ENCODE measurements around the gene MYH6.
"Not testable (repeated sequence)": the region's sequence is repeated elsewhere in the genome, so short reads cannot be mapped to it uniquely, and the experiment has no call there.

Gene MYH6

DNA sequence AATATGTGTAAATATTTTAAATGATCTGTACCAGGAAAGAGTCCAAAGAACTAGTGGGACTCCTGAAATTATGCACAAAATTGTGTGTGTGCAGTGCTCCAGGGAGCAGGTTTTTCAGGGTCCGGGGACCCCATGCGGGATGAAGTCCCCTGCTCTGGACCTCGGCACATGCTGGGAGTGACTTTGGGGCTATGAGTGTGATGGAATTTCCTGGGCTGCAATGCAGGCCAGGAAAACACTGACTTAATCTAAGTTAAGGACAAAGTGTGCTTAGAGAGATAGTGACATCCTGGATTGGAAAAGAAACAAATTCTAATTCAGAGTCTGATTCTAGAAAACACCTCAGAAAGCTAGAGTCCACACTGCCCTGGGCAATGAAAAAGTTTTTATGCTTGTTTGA, 6.2 kb upstream of the MYH6 start:
- no peak for DNase-seq

DNA sequence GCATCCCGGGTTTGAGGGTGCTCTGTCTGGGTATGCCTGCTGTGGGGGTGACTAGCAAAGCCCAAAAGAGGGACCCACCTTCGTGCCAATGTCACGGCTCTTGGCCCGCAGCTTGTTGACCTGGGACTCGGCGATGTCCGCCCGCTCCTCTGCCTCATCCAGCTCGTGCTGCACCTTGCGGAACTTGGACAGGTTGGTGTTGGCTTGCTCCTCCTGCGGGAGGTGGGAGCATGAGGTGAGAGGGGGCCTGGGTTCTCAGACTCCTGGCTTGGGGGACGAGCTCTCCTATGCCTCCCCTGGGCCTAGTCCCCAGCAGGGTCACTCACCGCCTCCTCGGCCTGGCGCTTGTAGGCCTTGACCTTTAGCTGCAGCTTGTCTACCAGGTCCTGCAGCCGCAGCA, 5.6 kb upstream of the MYH6 start:
- no peak for DNase-seq

DNA sequence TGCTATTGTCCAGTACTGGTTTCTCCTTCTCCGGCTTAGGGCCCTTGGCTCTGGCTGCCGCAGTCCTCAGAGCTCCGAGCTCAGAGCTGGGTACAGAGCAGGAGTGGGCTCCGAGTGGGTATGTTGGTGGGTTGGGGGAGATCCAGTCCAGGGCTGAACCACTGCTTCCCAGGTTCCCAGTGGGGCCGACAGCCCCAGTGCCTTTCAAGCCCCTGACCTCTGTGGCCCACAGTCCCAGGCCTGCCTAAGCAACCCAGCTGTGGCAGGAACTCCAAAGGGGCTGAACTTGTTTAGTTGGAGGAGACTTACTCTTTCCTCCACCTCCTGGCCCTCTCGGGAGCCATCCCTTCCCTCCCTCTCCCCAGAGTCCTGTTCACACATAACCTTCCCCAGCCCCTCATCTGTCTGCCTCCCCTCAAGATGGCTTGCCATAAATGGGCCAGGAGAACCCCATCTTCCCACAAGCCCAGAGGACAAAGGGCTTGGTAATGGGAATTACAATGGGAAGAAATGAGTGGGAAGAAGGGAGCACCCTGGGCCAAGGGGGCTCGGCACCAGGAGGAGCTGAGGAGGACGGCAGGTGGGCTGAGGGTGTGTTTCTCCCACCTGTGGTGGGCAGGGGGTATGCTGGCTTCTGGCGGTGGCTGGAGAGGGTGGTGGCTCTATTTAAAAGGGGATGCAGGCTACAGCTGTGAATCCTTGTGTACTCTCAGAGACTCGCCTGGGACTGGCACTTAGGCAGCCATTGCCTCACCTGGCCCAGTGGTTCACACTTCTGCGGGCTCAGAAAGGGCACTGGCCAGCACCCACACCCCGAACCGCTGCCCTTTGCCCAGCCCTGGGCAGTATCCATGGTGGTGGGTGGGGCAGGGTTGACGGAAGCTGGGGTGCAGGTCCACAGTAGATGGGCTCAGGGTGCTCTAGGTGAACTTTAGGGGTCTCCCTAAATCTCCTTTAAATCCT, 3.8 kb upstream of the MYH6 start:
- no peak for DNase-seq

DNA sequence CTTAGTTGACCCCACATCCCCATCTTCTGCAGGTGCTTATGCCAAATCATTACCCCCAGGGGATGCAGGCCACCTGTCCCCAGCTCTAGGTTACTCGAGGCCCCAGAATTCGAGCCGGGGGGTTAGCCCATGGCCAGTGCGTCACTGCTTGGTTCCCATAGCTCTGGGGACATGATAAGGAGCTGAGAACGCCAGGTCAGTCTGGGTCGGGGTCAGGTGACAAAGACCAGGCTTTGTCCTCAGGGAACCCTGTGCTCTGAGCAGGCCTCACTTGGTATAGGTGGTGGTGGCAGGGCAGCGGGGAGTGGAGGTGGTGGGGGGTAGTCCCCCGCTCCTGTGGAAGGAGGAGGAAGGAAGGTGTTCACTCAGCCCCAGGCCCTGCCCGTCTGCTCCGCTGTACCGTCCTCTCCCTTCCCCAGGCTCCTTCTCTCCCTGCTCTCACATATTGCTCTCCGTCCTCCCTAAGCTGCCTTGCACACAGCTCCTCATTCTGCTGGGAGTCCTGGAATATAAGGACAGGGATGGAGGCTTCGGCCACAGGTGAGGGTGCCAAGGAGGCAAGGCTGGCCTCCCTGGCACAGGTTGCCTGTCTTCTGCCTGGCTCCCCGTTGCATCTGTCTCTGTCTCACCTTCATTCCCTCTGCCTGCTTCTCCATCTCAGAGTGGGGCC, 2.0 kb upstream of the MYH6 start:
- DNase-seq, result no peak

- DNase-seq, result no peak
Measured at GRCh38 chr14:23409475-23409874, 1.4 kb upstream of the MYH6 start.

DNA sequence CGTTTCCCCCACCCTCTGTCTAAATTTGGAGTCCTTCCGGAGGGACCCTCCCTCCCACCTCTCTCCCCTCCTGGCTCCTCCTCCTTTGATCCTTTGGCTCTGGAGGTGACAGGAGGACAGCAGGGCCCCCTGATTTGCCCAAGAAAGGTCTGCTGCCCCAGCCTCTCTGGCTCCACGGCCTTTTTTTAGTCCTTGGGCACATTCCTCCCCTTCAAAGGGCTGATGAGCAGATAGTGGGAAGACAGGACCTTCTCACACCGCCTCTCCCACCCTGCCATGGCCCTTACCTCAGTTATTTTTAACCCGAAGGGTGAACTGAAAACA, 196 bp upstream of the MYH6 start:
- no peak for DNase-seq

DNA sequence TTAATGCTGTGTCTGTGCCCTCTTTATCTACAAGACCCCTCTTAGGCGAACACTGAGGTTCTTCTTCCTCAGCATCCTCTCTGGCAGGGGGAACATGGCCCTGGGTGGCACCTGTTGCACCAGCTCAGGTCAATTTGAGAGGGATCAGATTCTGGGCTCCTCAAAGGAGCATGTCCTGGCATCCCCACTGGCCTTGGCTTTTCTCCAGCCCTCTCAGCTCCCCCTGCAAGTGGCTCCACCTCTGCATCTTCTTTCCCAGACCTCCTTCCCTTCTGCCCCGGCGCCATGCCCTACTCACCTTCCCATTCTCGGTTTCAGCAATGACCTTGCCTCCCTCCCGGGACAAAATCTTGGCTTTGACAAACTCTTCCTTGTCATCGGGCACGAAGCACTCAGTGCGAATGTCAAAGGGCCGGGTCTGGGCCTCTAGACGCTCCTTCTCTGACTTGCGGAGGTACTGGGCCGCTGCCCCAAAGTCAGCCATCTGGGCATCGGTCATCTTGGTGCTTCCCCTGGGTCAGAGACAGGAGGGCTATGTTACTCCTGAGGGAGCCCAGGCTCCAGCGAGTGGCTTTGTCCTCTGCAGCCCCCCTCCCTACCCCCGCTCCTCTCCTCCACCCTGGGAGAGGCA, 1.2 kb downstream of the MYH6 start:
- no peak for DNase-seq

GRCh38 chr14:23406244-23406643, 1.8 kb downstream of the MYH6 start:
- peak; percentile 72 for DNase-seq

- DNase-seq, result no peak
Measured at GRCh38 chr14:23405516-23406025, 2.5 kb downstream of the MYH6 start.

- no peak for DNase-seq
Measured at GRCh38 chr14:23405096-23405495, 3.0 kb downstream of the MYH6 start.

- no peak for DNase-seq
Measured at GRCh38 chr14:23404331-23404900, 3.7 kb downstream of the MYH6 start.

- no peak for DNase-seq
Measured at GRCh38 chr14:23403908-23404307, 4.2 kb downstream of the MYH6 start.

DNA sequence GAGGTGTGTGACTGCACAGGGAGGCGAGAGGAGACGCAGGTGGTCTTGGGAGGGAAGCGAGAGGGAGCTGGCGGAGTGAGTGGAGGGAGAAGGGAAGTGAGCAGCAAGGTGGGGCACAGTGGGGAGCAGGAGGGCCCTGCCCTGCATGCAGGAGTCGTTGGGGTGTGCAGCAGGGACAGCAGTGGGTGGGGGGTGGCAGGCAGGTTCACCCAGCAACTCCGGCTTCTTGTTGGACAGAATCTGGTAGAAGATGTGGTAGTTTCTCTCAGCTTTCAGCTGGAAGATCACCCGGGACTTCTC, 5.0 kb downstream of the MYH6 start:
- DNase-seq, result no peak

DNA sequence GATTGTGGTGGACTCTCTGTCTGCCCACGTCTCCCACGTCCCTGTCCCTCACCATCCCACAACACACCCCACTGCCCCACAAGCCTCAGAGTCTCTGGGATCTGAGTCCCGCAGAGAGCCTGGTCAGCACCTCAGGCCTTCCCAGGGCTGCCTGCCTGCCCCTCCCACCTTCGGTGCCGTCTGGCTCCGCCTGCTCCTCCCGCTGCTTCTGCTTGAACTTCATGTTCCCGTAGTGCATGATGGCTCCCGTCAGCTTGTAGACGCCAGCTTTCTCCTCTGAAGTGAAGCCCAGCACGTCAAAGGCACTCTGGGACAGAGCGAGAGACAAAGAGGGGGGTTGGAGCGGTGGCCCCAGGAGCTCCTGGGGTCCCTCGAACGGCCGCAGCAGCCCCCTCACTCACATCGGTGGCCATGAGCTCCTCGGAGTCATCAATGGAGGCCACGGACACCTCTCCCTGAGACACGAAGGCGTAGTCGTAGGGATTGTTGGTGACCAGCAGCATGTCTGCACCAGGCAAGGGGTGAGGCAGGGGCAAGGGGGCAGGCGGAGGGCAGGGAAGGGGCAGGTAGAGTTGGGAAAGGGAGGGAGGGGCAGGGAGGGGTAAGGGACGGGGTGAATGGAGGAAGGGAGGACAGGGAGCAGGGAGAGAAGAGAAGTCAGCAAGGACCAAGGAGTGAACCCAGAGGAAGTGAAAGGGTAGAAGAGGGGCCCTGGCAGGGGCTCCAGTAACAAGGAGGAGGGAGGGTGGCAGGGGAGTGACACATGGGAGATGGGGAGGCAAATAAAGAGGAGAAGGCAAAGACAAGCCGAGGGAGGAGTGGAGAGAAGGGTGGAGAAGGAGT, 5.6 kb downstream of the MYH6 start:
- no peak for DNase-seq

- DNase-seq, result no peak
Measured at GRCh38 chr14:23401291-23401690, 6.8 kb downstream of the MYH6 start.

GRCh38 chr14:23400496-23401149, 7.5 kb downstream of the MYH6 start:
- not testable (repeated sequence) for DNase-seq

DNA sequence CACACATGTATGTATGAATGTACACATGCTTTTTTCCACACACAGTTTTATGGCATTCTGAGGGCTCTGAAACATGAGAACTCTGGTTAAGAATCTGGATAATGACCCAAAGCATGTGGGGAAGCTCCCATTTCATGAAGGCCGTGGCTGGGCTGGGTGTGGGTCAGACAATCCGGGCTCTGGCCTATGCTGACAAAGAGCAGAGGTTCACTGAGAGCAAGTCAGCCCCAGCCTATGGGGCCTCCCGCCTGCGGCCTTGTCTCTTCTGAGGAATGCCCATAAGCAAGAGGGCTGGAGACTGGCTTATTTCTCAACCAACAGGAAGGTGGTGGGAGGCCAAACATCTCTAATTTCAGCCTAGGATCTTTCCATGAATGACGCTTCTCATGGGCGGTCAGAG, 8.5 kb downstream of the MYH6 start:
- no peak for DNase-seq

GRCh38 chr14:23399136-23399535, 8.9 kb downstream of the MYH6 start:
- DNase-seq, result no peak

GRCh38 chr14:23398348-23398747, 9.7 kb downstream of the MYH6 start:
- DNase-seq, result no peak

- DNase-seq, result no peak
Measured at GRCh38 chr14:23396781-23397407, 11.2 kb downstream of the MYH6 start.

- no peak for DNase-seq
Measured at GRCh38 chr14:23396126-23396525, 11.9 kb downstream of the MYH6 start.

DNA sequence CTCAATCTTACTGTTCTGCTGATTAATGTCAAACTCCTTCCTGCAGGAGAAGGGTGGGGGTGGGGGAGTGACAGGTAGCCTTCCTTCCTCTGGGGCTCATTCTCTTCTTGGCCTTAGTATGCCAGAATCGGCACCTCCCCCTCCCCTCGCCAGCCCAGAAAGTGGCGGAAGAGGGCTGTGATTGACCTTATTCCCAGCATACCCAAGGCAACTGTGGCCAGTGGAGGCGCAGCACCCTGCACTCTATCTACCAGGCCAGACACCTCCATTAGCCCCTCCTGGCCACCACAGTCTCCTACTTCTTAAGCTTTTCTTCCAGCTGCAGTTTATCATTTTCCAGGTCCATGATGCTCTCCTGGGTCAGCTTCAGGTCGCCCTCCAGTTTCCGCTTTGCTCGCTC, 15.5 kb downstream of the MYH6 start:
- DNase-seq, result no peak
